C4-2B (cell line): Measurements from ENCODE around the gene AXIN2.

Experiments used
- ZFX ChIP-seq: fragments of 450-650 bp; IDR thresholded peaks from 2 replicates; pipeline ENCODE4 v1.6.1; 2017
- TF ChIP-seq, protein P1 (sequence below): fragments of 450-650 bp; conservative IDR thresholded peaks from 2 replicates; pipeline ENCODE4 v1.5.1; 2017; ENCODE audit warnings: mild to moderate bottlenecking

DNA sequence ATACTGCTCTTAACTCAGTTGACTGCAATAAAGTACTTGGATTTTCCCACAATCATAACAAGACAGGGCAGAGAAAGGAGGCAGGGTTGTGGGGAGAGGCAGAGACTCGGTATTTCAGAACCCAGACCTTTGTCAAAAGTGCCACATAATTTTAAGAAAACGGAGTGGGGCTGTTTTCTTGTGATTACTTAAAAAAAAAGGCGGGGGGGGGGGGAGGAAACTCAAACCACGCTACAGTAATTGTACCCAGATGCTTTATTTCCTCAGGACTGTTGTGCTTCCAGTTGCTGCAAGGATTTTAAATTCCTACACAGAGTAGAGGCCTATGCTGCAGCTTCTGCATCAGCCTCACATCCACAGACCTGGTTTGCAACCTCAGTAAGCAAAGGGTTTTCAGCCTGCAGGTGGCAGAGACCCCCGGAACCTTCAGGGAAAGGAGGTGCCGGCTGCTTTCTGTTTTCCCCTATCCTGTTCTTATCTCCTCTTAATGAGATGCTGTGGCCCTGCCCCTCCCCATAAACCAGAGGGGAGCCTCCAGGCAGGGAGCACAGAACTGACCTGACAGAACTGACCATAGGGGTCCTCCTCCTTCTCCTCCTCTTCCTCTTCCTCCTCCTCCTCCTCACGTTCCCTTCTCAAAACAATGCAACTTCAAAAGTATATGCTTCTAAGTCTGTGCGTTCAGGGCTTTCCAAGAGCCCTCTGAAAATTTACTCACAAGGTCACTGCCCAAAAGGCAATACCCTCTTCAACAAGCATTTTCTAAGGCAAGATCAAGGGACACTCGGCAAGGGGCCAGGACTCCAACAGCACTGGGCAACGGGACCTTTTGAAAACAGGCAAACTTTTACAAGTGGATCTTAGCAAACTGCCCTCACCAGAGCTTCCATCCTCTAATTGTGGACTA, 7.5 kb downstream of the AXIN2 start:
- TF ChIP-seq, protein P1, sequence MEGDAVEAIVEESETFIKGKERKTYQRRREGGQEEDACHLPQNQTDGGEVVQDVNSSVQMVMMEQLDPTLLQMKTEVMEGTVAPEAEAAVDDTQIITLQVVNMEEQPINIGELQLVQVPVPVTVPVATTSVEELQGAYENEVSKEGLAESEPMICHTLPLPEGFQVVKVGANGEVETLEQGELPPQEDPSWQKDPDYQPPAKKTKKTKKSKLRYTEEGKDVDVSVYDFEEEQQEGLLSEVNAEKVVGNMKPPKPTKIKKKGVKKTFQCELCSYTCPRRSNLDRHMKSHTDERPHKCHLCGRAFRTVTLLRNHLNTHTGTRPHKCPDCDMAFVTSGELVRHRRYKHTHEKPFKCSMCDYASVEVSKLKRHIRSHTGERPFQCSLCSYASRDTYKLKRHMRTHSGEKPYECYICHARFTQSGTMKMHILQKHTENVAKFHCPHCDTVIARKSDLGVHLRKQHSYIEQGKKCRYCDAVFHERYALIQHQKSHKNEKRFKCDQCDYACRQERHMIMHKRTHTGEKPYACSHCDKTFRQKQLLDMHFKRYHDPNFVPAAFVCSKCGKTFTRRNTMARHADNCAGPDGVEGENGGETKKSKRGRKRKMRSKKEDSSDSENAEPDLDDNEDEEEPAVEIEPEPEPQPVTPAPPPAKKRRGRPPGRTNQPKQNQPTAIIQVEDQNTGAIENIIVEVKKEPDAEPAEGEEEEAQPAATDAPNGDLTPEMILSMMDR = no peak
- TF ChIP-seq ZFX = no peak
